Breast epithelium (tissue), 3 donors: ENCODE data around the gene HSD3B7.

Source experiments
- POLR2A ChIP-seq: fragments of 450-650 bp; IDR thresholded peaks from one replicate; pipeline ENCODE4 v1.6.1; 2016; ENCODE audit warnings: antibody characterized with exemption, mild to moderate bottlenecking, moderate library complexity
- POLR2AphosphoS5 ChIP-seq, 3 donors: sonication (generic); formaldehyde crosslinking; IDR thresholded peaks; one replicate each; pipeline ENCODE4 v1.6.1; 2017; ENCODE audit warnings: antibody characterized with exemption in 3 of 3
- TF ChIP-seq, protein P1 (sequence below), 3 donors: fragments of 450-650 bp; IDR thresholded peaks; one replicate each; pipeline ENCODE4 v1.5.1; 2016 to 2017; ENCODE audit warnings: antibody characterized with exemption in 3 of 3, mild to moderate bottlenecking in 3 of 3, moderate library complexity in 3 of 3

- TF ChIP-seq, protein P1, sequence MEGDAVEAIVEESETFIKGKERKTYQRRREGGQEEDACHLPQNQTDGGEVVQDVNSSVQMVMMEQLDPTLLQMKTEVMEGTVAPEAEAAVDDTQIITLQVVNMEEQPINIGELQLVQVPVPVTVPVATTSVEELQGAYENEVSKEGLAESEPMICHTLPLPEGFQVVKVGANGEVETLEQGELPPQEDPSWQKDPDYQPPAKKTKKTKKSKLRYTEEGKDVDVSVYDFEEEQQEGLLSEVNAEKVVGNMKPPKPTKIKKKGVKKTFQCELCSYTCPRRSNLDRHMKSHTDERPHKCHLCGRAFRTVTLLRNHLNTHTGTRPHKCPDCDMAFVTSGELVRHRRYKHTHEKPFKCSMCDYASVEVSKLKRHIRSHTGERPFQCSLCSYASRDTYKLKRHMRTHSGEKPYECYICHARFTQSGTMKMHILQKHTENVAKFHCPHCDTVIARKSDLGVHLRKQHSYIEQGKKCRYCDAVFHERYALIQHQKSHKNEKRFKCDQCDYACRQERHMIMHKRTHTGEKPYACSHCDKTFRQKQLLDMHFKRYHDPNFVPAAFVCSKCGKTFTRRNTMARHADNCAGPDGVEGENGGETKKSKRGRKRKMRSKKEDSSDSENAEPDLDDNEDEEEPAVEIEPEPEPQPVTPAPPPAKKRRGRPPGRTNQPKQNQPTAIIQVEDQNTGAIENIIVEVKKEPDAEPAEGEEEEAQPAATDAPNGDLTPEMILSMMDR (IDR thresholded peaks at IDR 0.05), result no peak
- TF ChIP-seq POLR2AphosphoS5 (IDR thresholded peaks at IDR 0.05) (no peak), POLR2A (no peak)
Measured at GRCh38 chr16:30961384-30961783, 23.6 kb upstream of the HSD3B7 start.
